Panc1 (cell line): ENCODE data around the gene NPSR1. TPM values are rescaled to one million over a fixed set of nuclear protein-coding genes. Genes with fewer than 3 reads are reported as not detected.

ENCODE experiments used
- ATAC-seq: fragments of 200-7000 bp; cut with Tn5 transposase; 2 replicates; pipeline ENCODE4 v1.9.1; 2020; ENCODE audit warnings: mild to moderate bottlenecking, moderate library complexity
- BruUV-seq: library from RNA; stranded (reverse); fragments of 400-500 nt; replicated peaks from 2 replicates; lab custom pipeline; 2021; lab: Mats Ljungman, UMichigan
- CTCF ChIA-PET: fragments of 300-600 bp; sonication (Branson Sonifier 250); formaldehyde crosslinking; loops from one replicate; lab custom pipeline; 2022; ENCODE audit warnings: antibody characterized with exemption; lab: Charles Lee
- POLR2A ChIA-PET: fragments of 300-600 bp; sonication (Branson Sonifier 250); formaldehyde crosslinking; loops from one replicate; lab custom pipeline; 2022; ENCODE audit warnings: antibody characterized with exemption; lab: Charles Lee
- DNase-seq: peaks from one replicate; pipeline ENCODE4 v3.0.0-alpha.2; 2010; ENCODE audit warnings: low read depth, low spot score
- H3K27ac ChIP-seq: 2 replicates; pipeline ENCODE4 v1.5.1; 2011; ENCODE audit warnings: mild to moderate bottlenecking, low read length, inconsistent platforms
- H3K27me3 ChIP-seq: fragments of 200-500 bp; sonication (Bioruptor generic); 2 replicates; pipeline ENCODE4 v1.6.0; 2014; ENCODE audit warnings: low read length, inconsistent platforms; ENCODE audit not compliant: control insufficient read depth, insufficient read depth
- H3K36me3 ChIP-seq: fragments of 200-500 bp; sonication (Bioruptor generic); 2 replicates; pipeline ENCODE4 v1.5.1; 2014; ENCODE audit warnings: inconsistent platforms, mild to moderate bottlenecking, low read length, moderate library complexity; ENCODE audit not compliant: control insufficient read depth, insufficient read depth
- H3K4me1 ChIP-seq: 2 replicates; pipeline ENCODE4 v1.5.1; 2011; ENCODE audit warnings: inconsistent platforms, mild to moderate bottlenecking, low read length, moderate library complexity; ENCODE audit not compliant: control insufficient read depth, insufficient read depth
- H3K4me3 ChIP-seq, 2 experiments: 2 replicates each; pipeline ENCODE4 v1.5.1; 2011 to 2012; ENCODE audit warnings: low read depth in 2 of 2, low read length in 2 of 2, mild to moderate bottlenecking in 2 of 2, inconsistent platforms in 1 of 2, moderate library complexity in 1 of 2
- H3K9me3 ChIP-seq: fragments of 200-500 bp; sonication (Bioruptor generic); 2 replicates; pipeline ENCODE4 v1.5.1; 2014; ENCODE audit warnings: low read depth, mild to moderate bottlenecking, inconsistent platforms, low read length, moderate library complexity; ENCODE audit not compliant: control insufficient read depth, insufficient read depth
- POLR2AphosphoS5 ChIP-seq: IDR thresholded peaks from 2 replicates; pipeline ENCODE4 v1.6.1; 2012; ENCODE audit warnings: mild to moderate bottlenecking, low read depth, low read length, moderate library complexity
- SIN3A ChIP-seq: IDR thresholded peaks from 2 replicates; pipeline ENCODE4 v1.6.1; 2012; ENCODE audit warnings: low read depth, mild to moderate bottlenecking, low read length, moderate library complexity, borderline replicate concordance; ENCODE audit not compliant: insufficient read depth
- TCF7L2 ChIP-seq: IDR thresholded peaks from 2 replicates; pipeline ENCODE4 v1.6.1; 2011; ENCODE audit warnings: mild to moderate bottlenecking, low read depth, low read length, inconsistent platforms
- in situ Hi-C: cut with HindIII; loops from 2 replicates; pipeline ENCODE4 v1.10.0; 2016; ENCODE audit warnings: low sequenced_read_pairs, low pct_unique_long_range_greater_than_20kb
- intact Hi-C: fragments of 100-400 bp; cut with micrococcal nuclease; formaldehyde crosslinking; loops from one replicate; pipeline ENCODE4 v1.10.0; 2022; ENCODE audit not compliant: unreplicated experiment
- total RNA-seq: library from RNA; stranded (reverse); gene quantifications from one replicate; pipeline ENCODE4 v1.2.1, GENCODE V29; 2021; ENCODE audit not compliant: unreplicated experiment
- TF ChIP-seq, protein P1 (sequence below): fragments of 450-650 bp; IDR thresholded peaks from 2 replicates; pipeline ENCODE4 v1.5.1; 2017; ENCODE audit warnings: mild to moderate bottlenecking
- TF ChIP-seq, protein P2 (sequence below), 2 experiments: IDR thresholded peaks; 2 replicates each; pipeline ENCODE4 v1.6.1; 2011 to 2012; ENCODE audit warnings: low read depth in 2 of 2, control low read depth in 1 of 2, low read length in 1 of 2, mild to moderate bottlenecking in 1 of 2, moderate library complexity in 1 of 2; ENCODE audit not compliant: insufficient read depth in 1 of 2

NPSR1 gene
- total RNA-seq, 1 experiment from 2014 or later: not detected

DNA sequence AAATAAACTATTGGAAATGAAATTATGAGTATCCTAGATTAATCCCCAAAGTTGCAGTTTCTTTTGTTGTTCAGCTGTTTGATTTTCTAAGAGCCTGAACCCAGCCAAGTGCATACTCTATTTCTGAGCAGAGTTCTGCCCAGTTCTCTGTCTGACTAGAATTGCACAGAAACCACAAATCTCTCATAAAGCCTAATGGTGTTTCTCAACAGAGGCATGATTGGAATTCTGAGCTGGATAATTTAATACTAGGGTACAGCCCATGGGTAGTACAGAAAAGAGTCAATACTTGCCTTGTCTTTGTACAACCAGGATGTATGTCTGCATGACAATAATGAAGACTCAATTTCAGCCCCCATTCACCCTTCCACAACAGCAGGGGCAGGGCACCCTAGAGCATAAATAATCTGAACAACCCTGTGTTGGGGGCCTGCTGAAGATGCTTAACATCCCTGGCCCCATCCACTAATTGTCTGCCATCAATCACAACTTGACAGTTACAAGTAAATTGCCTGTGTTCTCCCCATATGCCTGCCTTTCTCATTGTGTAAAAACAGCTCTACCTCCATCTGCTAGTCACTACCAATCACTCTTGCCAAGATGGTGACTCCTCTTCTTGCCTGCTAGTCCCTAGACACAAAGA is 114.4 kb downstream of the NPSR1 start:
- H3K27me3 ChIP-seq: no peaks in the 10 kb centered on the region; the same call in 1 of the 2 replicates
- no peak overlapping the region for H3K4me3 ChIP-seq
- DNase-seq (no peak), ATAC-seq (no peak)
- ChIA-PET CTCF (no interaction called here), POLR2A (no interaction called here)
- in situ Hi-C loops: no loop called here
- BruUV-seq: no TSS peak
- TF ChIP-seq SIN3A (no peak), TCF7L2 (no peak), POLR2AphosphoS5 (no peak)
- TF ChIP-seq, protein P1, sequence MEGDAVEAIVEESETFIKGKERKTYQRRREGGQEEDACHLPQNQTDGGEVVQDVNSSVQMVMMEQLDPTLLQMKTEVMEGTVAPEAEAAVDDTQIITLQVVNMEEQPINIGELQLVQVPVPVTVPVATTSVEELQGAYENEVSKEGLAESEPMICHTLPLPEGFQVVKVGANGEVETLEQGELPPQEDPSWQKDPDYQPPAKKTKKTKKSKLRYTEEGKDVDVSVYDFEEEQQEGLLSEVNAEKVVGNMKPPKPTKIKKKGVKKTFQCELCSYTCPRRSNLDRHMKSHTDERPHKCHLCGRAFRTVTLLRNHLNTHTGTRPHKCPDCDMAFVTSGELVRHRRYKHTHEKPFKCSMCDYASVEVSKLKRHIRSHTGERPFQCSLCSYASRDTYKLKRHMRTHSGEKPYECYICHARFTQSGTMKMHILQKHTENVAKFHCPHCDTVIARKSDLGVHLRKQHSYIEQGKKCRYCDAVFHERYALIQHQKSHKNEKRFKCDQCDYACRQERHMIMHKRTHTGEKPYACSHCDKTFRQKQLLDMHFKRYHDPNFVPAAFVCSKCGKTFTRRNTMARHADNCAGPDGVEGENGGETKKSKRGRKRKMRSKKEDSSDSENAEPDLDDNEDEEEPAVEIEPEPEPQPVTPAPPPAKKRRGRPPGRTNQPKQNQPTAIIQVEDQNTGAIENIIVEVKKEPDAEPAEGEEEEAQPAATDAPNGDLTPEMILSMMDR: no peak
- TF ChIP-seq, protein P2, sequence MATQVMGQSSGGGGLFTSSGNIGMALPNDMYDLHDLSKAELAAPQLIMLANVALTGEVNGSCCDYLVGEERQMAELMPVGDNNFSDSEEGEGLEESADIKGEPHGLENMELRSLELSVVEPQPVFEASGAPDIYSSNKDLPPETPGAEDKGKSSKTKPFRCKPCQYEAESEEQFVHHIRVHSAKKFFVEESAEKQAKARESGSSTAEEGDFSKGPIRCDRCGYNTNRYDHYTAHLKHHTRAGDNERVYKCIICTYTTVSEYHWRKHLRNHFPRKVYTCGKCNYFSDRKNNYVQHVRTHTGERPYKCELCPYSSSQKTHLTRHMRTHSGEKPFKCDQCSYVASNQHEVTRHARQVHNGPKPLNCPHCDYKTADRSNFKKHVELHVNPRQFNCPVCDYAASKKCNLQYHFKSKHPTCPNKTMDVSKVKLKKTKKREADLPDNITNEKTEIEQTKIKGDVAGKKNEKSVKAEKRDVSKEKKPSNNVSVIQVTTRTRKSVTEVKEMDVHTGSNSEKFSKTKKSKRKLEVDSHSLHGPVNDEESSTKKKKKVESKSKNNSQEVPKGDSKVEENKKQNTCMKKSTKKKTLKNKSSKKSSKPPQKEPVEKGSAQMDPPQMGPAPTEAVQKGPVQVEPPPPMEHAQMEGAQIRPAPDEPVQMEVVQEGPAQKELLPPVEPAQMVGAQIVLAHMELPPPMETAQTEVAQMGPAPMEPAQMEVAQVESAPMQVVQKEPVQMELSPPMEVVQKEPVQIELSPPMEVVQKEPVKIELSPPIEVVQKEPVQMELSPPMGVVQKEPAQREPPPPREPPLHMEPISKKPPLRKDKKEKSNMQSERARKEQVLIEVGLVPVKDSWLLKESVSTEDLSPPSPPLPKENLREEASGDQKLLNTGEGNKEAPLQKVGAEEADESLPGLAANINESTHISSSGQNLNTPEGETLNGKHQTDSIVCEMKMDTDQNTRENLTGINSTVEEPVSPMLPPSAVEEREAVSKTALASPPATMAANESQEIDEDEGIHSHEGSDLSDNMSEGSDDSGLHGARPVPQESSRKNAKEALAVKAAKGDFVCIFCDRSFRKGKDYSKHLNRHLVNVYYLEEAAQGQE (IDR thresholded peaks at IDR 0.05; ENCODE audit: insufficient read depth in 1 of 2, low read depth in 2 of 2, low read length in 1 of 2): no peak
- H3K27ac ChIP-seq: no peak overlapping the region
- peaks cover 3% of the 10 kb centered on the region; the same call in 1 of the 2 replicates for H3K9me3 ChIP-seq
- intact Hi-C loops: no loop called here
- H3K4me1 ChIP-seq: no peaks in the 10 kb centered on the region
- H3K36me3 ChIP-seq: no peaks in the 10 kb centered on the region

DNA sequence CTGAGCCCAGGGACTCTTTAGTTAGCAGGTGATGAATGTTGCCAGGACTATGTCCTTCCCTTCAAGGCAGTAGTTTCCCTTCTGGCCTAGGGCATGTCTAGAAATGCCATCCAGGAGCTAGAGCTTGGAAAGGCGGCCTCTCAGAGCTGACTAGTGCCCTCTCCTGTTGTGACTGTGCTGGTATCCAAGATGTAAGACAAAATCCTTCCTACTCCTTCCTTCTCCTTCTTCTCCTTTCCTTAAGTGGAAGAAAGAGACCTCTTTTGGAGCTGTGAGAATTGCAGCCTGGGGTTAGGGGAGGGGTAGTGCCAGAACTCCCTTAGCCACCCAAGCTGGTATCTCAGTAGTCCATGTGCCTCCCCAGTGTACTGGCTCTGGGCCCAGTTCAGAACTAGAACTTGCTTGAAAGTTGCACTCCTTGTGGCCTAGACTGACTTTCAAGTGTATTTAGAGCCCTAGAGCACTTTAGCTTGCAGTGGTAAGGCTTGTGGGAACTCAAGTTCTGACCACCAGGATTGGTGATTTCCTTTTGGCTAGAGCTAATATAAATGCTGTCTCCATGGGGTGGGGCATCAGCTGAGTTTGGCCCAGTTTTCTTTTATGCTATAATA is 118.8 kb downstream of the NPSR1 start:
- ATAC-seq: no peak

More for the DNA sequence above, 118.8 kb downstream of the NPSR1 start:
- CTCF ChIA-PET: no interaction called here
- intact Hi-C loops: no loop called here
- in situ Hi-C loops: no loop called here
- H3K27ac ChIP-seq: no peak overlapping the region
- no peaks in the 10 kb centered on the region for H3K4me1 ChIP-seq
- H3K4me3 ChIP-seq: no peak overlapping the region
- POLR2A ChIA-PET: no interaction called here
- H3K27me3 ChIP-seq: no peaks in the 10 kb centered on the region
- no peak for DNase-seq
- TF ChIP-seq, protein P2 (IDR thresholded peaks at IDR 0.05; ENCODE audit: insufficient read depth in 1 of 2, low read depth in 2 of 2, low read length in 1 of 2): no peak
- TF ChIP-seq POLR2AphosphoS5: no peak
- TF ChIP-seq, protein P1: no peak
- TF ChIP-seq TCF7L2: no peak
- no peak for TF ChIP-seq SIN3A
- peaks cover 3% of the 10 kb centered on the region; the same call in 1 of the 2 replicates for H3K9me3 ChIP-seq
- no peaks in the 10 kb centered on the region for H3K36me3 ChIP-seq
- no TSS peak for BruUV-seq
